GM19025 (cell line): Measurements from ENCODE around the gene SEC22A.

Experiments used
- ATAC-seq: cut with Tn5 transposase; IDR thresholded peaks from one replicate; pipeline ENCODE4 v1.9.1; 2021; ENCODE audit warnings: mild to moderate bottlenecking, low read depth, moderate library complexity; ENCODE audit not compliant: unreplicated experiment

The SEC22A gene

GRCh38 chr3:123285479-123285878 is 83.7 kb downstream of the SEC22A start:
- ATAC-seq, result no peak

DNA sequence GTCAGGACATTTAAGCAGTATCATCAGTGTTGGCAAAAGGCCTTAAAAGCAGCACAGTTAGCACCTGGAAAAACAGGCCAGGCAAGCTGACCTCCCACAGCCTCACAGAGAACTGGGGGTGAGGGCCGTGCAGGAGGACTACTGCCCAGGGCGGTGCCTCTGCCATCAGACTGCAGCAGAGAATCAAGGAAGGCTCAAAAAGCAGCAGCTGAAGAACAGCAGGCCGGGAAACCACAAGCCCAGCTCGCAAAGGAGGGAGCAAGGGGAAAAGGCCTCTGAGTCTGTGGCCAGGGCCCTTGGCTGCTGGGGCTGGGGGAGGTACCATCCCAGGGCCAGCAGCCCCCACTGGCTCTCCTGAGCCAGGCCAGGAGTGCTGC is 84.2 kb downstream of the SEC22A start:
- no peak for ATAC-seq

GRCh38 chr3:123286308-123287023 is 84.7 kb downstream of the SEC22A start:
- ATAC-seq, result no peak

- ATAC-seq, result no peak
Measured at GRCh38 chr3:123287051-123287961, 85.6 kb downstream of the SEC22A start.

GRCh38 chr3:123287962-123288302 is 86.2 kb downstream of the SEC22A start:
- ATAC-seq, result no peak

- ATAC-seq, result no peak
Measured at GRCh38 chr3:123289391-123290106, 87.8 kb downstream of the SEC22A start.

DNA sequence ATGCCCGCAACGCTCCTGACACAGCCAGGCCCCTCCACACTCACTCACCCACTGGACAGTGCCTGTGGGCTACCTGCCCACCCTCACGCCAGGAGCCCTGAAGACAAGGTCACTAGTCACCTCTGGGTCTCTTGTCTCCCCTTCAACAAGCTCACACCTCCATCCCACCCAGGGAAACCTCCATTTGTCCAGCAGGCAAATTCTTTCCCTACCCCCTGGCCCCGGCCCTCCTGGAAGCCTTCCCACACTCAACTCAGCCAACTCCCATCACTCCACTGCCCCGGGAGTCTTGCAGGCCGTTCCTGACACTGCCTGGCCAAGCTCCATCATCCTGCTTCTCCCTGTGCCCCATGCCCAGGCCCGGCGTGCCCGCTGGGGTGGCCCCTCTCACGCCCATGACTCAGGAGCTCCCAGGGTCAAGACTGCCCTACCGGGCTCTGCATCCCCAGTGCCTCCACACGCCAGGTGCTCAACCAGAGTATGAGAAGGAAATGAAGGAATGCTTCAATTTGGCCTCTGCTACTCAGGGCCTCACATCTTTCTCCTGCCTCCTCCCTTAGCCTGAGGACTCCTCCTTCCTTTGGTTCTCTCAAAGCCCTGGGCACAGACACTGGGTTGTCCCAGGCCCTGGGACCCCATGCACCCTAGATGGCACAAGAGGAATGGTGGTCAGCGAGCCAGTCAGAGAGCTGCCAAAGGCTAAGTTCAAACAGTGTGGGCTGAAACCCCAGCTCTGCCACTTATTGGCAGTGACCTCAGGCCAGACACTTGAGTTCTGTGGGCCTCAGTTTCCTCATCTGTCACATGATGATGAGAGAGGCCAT is 88.6 kb downstream of the SEC22A start:
- no peak for ATAC-seq

DNA sequence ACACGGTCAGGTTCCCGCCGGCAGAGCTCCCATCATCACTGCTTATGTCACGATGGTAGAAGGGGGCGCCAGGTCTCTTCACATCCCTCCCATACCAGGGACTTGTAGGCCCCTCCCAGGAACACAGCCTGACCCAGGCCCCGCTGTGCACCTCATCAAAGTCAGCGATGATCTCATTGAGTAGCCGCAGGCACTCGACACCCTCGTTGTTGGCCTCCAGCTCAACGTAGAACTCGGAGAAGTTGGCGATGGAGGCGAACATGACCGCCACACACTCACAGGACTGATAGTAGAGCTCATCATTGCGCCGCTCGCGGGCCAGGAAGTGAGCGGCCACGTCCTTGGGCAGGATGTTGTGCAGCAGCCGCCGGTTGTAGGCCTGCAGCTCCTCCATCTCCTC is 89.2 kb downstream of the SEC22A start:
- ATAC-seq, result no peak

DNA sequence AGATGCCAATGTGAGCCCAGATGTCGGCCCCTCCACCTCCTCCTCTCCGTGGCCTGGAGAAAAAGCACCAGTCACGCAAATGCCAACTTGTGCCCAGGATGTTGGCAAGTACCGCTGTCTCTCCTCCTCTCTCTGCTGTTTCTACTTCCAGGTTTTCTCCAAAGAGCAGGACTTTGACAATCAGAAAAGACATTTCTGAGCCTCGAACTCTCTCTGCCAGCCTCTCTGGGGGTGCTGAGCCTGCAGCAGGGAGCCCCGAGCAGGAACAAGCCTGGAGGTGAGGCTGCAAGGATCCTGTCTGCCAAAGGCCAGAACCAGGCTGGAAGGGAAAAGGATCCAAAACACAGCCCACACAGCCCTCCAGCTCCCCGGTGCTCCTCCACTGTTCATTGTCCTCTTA is 89.7 kb downstream of the SEC22A start:
- ATAC-seq, result no peak

- no peak for ATAC-seq
Measured at GRCh38 chr3:123292321-123293310, 90.9 kb downstream of the SEC22A start.

DNA sequence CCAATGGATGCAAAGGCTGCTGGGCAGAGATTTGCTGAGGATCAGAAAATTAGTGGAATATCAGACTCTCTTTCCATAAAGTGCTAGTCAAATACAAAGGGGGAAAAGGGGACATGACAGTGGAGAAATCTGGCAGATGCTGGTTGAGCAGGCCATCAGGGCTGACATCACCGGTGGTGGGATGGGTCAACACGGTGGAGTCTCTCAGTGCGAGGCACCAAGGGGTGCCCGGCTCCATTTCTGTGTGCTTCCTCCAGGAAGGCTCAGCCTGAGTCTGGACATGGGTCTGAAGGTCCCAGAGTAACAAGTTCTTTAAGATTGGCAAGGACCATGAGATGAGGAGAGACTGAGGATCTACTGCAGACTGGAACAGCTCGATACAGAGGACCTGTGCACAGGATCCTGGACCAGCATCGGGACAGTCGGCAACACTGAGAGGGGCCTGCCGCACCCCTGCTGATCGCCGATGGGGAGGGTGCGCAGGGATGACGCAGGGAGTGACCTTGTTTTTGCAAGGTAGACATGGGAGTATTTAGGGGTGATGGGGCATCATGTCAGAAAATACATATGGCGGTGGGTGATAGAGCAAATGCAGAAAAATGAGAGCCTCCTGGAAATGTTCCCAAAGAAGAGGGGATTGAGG is 92.7 kb downstream of the SEC22A start:
- no peak for ATAC-seq

GRCh38 chr3:123295171-123295900 is 93.6 kb downstream of the SEC22A start:
- no peak for ATAC-seq

DNA sequence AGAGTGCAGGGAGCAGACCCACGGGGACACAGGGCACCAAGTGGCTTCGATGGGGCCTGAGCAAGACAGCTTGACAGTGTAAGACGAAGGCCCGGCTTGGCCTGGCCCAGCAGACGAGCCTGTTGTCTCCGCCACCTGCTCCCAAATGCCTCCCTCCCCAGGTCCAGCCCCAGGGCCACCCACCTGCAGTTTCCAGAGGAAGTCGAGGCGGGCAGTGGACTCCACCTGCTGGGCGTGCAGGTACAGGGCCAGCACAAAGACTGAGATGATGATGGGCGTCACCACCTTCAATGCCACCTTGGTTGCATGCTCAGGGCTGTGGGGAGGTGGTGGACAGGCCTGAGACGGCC is 94.1 kb downstream of the SEC22A start:
- no peak for ATAC-seq

DNA sequence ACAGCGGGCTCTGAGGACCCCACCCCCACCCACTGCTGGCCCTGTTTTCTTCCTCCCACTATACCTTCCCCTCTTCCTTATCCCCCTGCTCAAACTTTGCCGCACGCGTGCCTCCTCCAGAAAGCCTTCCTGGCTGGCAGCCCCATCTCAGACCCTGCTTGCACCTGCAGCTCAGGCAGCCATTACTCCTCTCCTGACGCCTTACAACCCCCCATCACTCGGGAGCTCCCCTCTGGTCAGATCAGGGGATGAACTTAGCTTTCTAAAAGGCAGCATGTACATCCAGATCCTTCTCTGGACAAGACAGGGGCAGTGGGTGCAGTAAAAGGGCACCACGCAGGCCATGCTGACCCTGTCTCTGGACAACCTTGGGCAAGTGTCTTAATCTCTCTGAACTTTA is 94.5 kb downstream of the SEC22A start:
- no peak for ATAC-seq

GRCh38 chr3:123296836-123297626 is 95.3 kb downstream of the SEC22A start:
- no peak for ATAC-seq

- no peak for ATAC-seq
Measured at GRCh38 chr3:123297627-123297899, 95.8 kb downstream of the SEC22A start.

GRCh38 chr3:123298903-123299302 is 97.2 kb downstream of the SEC22A start:
- no peak for ATAC-seq

DNA sequence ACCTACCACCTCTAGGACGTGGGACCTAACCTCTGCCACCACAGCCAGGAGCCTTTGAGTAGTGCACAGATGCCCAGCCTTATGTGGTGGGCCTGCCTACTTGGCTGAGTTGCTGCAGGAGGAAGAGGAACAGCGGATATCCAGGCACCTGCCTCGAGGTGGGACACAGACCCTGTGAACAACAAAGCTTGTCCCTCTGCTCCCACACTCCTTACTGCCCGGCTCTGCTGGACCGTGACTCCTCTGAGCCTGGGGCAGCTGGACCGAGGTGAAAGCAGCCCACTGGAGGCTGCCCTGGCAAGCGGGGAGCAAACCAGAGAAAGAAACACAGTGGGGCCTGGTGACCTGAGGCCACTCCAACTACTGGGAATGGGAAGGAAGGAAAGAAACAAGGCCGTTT is 97.8 kb downstream of the SEC22A start:
- ATAC-seq, result no peak
